A549 (cell line): ENCODE data around the gene PDGFA.

Experiments used
- HOXB13 ChIP-seq: fragments of 250-450 bp; sonication (Bioruptor Pico); IDR thresholded peaks from 2 replicates; pipeline ENCODE4 v1.5.0; 2020; ENCODE audit warnings: low read depth, mild to moderate bottlenecking, moderate library complexity
- JUN ChIP-seq, 2 experiments: fragments of >200 bp; sonication (Bioruptor Twin); formaldehyde crosslinking; IDR thresholded peaks; 2 replicates in 1 of 2; 3 replicates in 1 of 2; pipeline ENCODE4 v1.6.1; 2016 to 2017
- JUNB ChIP-seq: fragments of >200 bp; sonication (Bioruptor Twin); formaldehyde crosslinking; IDR thresholded peaks from 2 replicates; pipeline ENCODE4 v1.6.1; 2016
- MAX ChIP-seq: IDR thresholded peaks from 2 replicates; pipeline ENCODE4 v1.6.1; 2012
- NFE2L2 ChIP-seq: fragments of 150-350 bp; conservative IDR thresholded peaks from 2 replicates; pipeline ENCODE4 v1.6.1; 2014; ENCODE audit warnings: low read length
- POLR2A ChIP-seq: IDR thresholded peaks from 2 replicates; pipeline ENCODE4 v1.6.1; 2012; ENCODE audit warnings: mild to moderate bottlenecking, low read length
- RFX5 ChIP-seq: fragments of 450-650 bp; IDR thresholded peaks from 2 replicates; pipeline ENCODE4 v1.7.1; 2014; ENCODE audit warnings: antibody characterized with exemption, mild to moderate bottlenecking, moderate library complexity
- SREBF2 ChIP-seq: fragments of 450-650 bp; IDR thresholded peaks from 2 replicates; pipeline ENCODE4 v1.6.1; 2014; ENCODE audit warnings: mild to moderate bottlenecking, moderate library complexity
- TF ChIP-seq, protein P1 (sequence below): fragments of >200 bp; sonication (Bioruptor Twin); formaldehyde crosslinking; IDR thresholded peaks from 3 replicates; pipeline ENCODE4 v1.5.1; 2016

DNA sequence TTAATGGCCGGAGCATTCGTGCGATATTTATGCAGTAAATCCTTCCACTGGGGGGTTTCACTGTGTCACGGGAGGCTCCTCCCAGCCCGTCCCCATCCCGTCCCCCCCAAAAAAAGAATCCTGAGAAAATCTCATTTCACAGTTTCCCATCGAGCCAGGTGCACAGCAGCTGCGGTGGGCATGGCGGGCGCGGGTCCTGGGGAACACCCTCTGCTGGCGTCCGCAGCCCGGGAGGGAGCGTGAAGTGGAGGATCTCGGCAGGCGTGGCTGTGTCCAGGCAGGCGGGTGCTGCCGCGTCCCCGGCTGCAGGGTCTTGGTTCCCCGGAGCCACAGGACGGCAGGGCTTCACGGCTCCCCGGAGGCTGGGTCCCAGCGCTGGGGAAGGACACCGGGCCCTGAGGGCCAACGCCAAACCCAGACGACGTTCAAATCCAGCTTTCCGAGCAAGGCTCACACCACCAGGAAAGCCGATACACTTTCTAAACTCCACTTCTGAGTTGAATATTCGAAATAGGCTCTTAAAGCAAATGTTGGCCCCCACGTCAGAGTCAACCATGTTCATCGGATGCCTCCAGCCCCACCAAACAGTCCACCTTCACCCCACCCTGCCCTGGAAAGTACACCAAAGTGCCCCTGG lies 55.7 kb downstream of the PDGFA start:
- TF ChIP-seq, protein P1, sequence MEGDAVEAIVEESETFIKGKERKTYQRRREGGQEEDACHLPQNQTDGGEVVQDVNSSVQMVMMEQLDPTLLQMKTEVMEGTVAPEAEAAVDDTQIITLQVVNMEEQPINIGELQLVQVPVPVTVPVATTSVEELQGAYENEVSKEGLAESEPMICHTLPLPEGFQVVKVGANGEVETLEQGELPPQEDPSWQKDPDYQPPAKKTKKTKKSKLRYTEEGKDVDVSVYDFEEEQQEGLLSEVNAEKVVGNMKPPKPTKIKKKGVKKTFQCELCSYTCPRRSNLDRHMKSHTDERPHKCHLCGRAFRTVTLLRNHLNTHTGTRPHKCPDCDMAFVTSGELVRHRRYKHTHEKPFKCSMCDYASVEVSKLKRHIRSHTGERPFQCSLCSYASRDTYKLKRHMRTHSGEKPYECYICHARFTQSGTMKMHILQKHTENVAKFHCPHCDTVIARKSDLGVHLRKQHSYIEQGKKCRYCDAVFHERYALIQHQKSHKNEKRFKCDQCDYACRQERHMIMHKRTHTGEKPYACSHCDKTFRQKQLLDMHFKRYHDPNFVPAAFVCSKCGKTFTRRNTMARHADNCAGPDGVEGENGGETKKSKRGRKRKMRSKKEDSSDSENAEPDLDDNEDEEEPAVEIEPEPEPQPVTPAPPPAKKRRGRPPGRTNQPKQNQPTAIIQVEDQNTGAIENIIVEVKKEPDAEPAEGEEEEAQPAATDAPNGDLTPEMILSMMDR, result no peak
- no peak for TF ChIP-seq JUNB
- TF ChIP-seq SREBF2, result no peak
- no peak for TF ChIP-seq POLR2A
- no peak for TF ChIP-seq JUN (IDR thresholded peaks at IDR 0.05)
- TF ChIP-seq RFX5, result no peak
- TF ChIP-seq HOXB13 (CRISPR knock-in tag), result no peak
- TF ChIP-seq NFE2L2, result no peak
- no peak for TF ChIP-seq MAX
